OCI-LY1 (cell line): ENCODE measurements around the gene SPG11.

Experiments used
- H2AFZ ChIP-seq: fragments of 200-600 bp; sonication (generic), shearing (Covaris generic); 2 replicates; pipeline ENCODE4 v1.6.0; 2014; ENCODE audit warnings: antibody characterized with exemption, mild to moderate bottlenecking, low read length
- H3F3A ChIP-seq: fragments of 200-600 bp; sonication (generic), shearing (Covaris generic); 2 replicates; pipeline ENCODE4 v1.6.0; 2014; ENCODE audit warnings: mild to moderate bottlenecking, antibody characterized with exemption, low read length, moderate library complexity; ENCODE audit not compliant: insufficient read depth
- H3K27ac ChIP-seq: fragments of 200-600 bp; sonication (generic); 2 replicates; pipeline ENCODE4 v1.5.1; 2014; ENCODE audit warnings: low read length, mixed run types, mild to moderate bottlenecking, low read depth; ENCODE audit not compliant: poor library complexity, severe bottlenecking
- H3K27me3 ChIP-seq: fragments of 200-600 bp; sonication (generic); 2 replicates; pipeline ENCODE4 v1.6.0; 2014; ENCODE audit warnings: antibody characterized with exemption, mild to moderate bottlenecking, low read length, moderate library complexity; ENCODE audit not compliant: insufficient read depth
- H3K36me3 ChIP-seq: fragments of 200-600 bp; sonication (generic); 2 replicates; pipeline ENCODE4 v1.6.1; 2014; ENCODE audit warnings: mild to moderate bottlenecking, antibody characterized with exemption, low read length, moderate library complexity, mixed read lengths; ENCODE audit not compliant: insufficient read depth
- H3K4me1 ChIP-seq: fragments of 200-600 bp; sonication (generic); 2 replicates; pipeline ENCODE4 v1.5.1; 2014; ENCODE audit warnings: mild to moderate bottlenecking, low read length, moderate library complexity; ENCODE audit not compliant: insufficient read depth, severe bottlenecking
- H3K4me2 ChIP-seq: fragments of 200-600 bp; sonication (generic), shearing (Covaris generic); 2 replicates; pipeline ENCODE4 v1.6.1; 2014; ENCODE audit warnings: low read length
- H3K4me3 ChIP-seq: fragments of 200-600 bp; sonication (generic); 2 replicates; pipeline ENCODE4 v1.5.1; 2014; ENCODE audit warnings: low read length, low read depth, mild to moderate bottlenecking, mixed read lengths; ENCODE audit not compliant: poor library complexity, severe bottlenecking
- H3K79me2 ChIP-seq: fragments of 200-600 bp; shearing (Covaris generic); 2 replicates; pipeline ENCODE4 v1.6.1; 2016; ENCODE audit warnings: mixed run types, low read length, mixed read lengths; ENCODE audit not compliant: insufficient read depth
- H3K9ac ChIP-seq: fragments of 200-600 bp; sonication (generic), shearing (Covaris generic); 2 replicates; pipeline ENCODE4 v1.6.1; 2014; ENCODE audit warnings: mild to moderate bottlenecking, low read length, mixed read lengths
- H3K9me2 ChIP-seq: fragments of 200-600 bp; sonication (generic), shearing (Covaris generic); 2 replicates; pipeline ENCODE4 v1.6.1; 2014; ENCODE audit warnings: low read depth, mild to moderate bottlenecking, low read length, mixed read lengths
- H3K9me3 ChIP-seq: fragments of 200-600 bp; shearing (Covaris generic); 2 replicates; pipeline ENCODE4 v1.6.1; 2014; ENCODE audit warnings: low read length, mixed read lengths
- H4K20me1 ChIP-seq: fragments of 200-600 bp; sonication (generic), shearing (Covaris generic); 2 replicates; pipeline ENCODE4 v1.6.0; 2016; ENCODE audit warnings: mild to moderate bottlenecking, low read length; ENCODE audit not compliant: insufficient read depth
- CTCF ChIP-seq: fragments of 200-600 bp; sonication (generic), shearing (Covaris generic); IDR thresholded peaks from 2 replicates; pipeline ENCODE4 v1.5.1; 2017; ENCODE audit warnings: mild to moderate bottlenecking, antibody characterized with exemption, low read length, moderate library complexity, mixed read lengths
- EZH2 ChIP-seq: fragments of 200-600 bp; sonication (generic), shearing (Covaris generic); IDR thresholded peaks from 2 replicates; pipeline ENCODE4 v1.8.0; 2017; ENCODE audit warnings: borderline replicate concordance, mixed run types, mild to moderate bottlenecking, antibody characterized with exemption, low read length, moderate library complexity, mixed read lengths

The SPG11 gene

GRCh38 chr15:44656913-44657312, 6.5 kb downstream of the SPG11 start:
- Histone ChIP-seq H3K79me2 (peaks cover 5% of the 10 kb centered on the region; the same call in 1 of the 2 replicates), H4K20me1 (no peaks in the 10 kb centered on the region), H3K9ac (no peak overlapping the region), H3K9me3 (no peaks in the 10 kb centered on the region), H3K36me3 (peaks cover 73% of the 10 kb centered on the region), H3K4me2 (no peak overlapping the region), H3K9me2 (no peaks in the 10 kb centered on the region), H2AFZ (no peak overlapping the region), H3K27me3 (no peaks in the 10 kb centered on the region), H3K4me1 (peaks cover 5% of the 10 kb centered on the region), H3F3A (no peaks in the 10 kb centered on the region), H3K27ac (no peak overlapping the region), H3K4me3 (no peak overlapping the region)
- TF ChIP-seq EZH2, result no peak

- Histone ChIP-seq H4K20me1 (no peaks in the 10 kb centered on the region), H3K9me2 (no peaks in the 10 kb centered on the region), H3K9ac (no peak overlapping the region), H3F3A (no peaks in the 10 kb centered on the region), H3K4me3 (no peak overlapping the region), H3K4me1 (no peaks in the 10 kb centered on the region), H3K4me2 (no peak overlapping the region), H2AFZ (no peak overlapping the region), H3K9me3 (no peaks in the 10 kb centered on the region), H3K79me2 (no peaks in the 10 kb centered on the region; the same call in 1 of the 2 replicates), H3K36me3 (peaks cover 80% of the 10 kb centered on the region), H3K27ac (no peak overlapping the region), H3K27me3 (no peaks in the 10 kb centered on the region)
- TF ChIP-seq CTCF, result no peak
- TF ChIP-seq EZH2, result no peak
These were observed 7.2 kb downstream of the SPG11 start for GRCh38 chr15:44656298-44656697.

- no peaks in the 10 kb centered on the region for H3K27me3 ChIP-seq
- H3K9me2 ChIP-seq, result no peaks in the 10 kb centered on the region
- H3K9ac ChIP-seq, result no peak overlapping the region
- no peak overlapping the region for H3K27ac ChIP-seq
- H3K36me3 ChIP-seq, result peaks cover 84% of the 10 kb centered on the region
- no peaks in the 10 kb centered on the region for H3F3A ChIP-seq
- no peaks in the 10 kb centered on the region for H3K4me1 ChIP-seq
- H3K79me2 ChIP-seq, result no peaks in the 10 kb centered on the region
- H3K4me2 ChIP-seq, result no peak overlapping the region
- H3K4me3 ChIP-seq, result no peak overlapping the region
- no peaks in the 10 kb centered on the region for H3K9me3 ChIP-seq
- H4K20me1 ChIP-seq, result no peaks in the 10 kb centered on the region
- H2AFZ ChIP-seq, result no peak overlapping the region
- no peak for TF ChIP-seq EZH2
- no peak for TF ChIP-seq CTCF
These were observed 8.6 kb downstream of the SPG11 start for GRCh38 chr15:44654858-44655257.

- Histone ChIP-seq H3K27ac (no peak overlapping the region), H3K9me2 (no peaks in the 10 kb centered on the region), H4K20me1 (no peaks in the 10 kb centered on the region), H3K9ac (no peak overlapping the region), H3F3A (0 out of 2 replicates have a peak, but pooled peaks cover 3% of the 10 kb centered on the region), H2AFZ (no peak overlapping the region), H3K4me3 (no peak overlapping the region), H3K27me3 (no peaks in the 10 kb centered on the region), H3K79me2 (peaks cover 17% of the 10 kb centered on the region; the same call in 1 of the 2 replicates), H3K4me2 (no peak overlapping the region), H3K9me3 (no peaks in the 10 kb centered on the region), H3K4me1 (no peaks in the 10 kb centered on the region), H3K36me3 (peaks cover 78% of the 10 kb centered on the region)
- TF ChIP-seq EZH2 (no peak), CTCF (no peak)
These were observed 15.8 kb downstream of the SPG11 start for GRCh38 chr15:44647637-44648036.
